Fibroblast of mammary gland (primary cell): ENCODE data around the gene PFN4.
A peak's percentile ranks its signal among the peaks of the same experiment; 100 is the strongest.

Source experiments
- DNase-seq: peaks from one replicate; pipeline ENCODE4 v3.0.0-alpha.2; 2010; ENCODE audit warnings: low read depth
- H3K4me3 ChIP-seq: 2 replicates; pipeline ENCODE4 v1.5.1; 2011; ENCODE audit warnings: low read depth, mild to moderate bottlenecking, low read length, moderate library complexity; ENCODE audit not compliant: control insufficient read depth
- TF ChIP-seq, protein P1 (sequence below): conservative IDR thresholded peaks from 2 replicates; pipeline ENCODE4 v1.5.1; 2011; ENCODE audit warnings: low read depth, low read length, inconsistent platforms; ENCODE audit not compliant: control insufficient read depth, insufficient read depth

PFN4 gene

DNA sequence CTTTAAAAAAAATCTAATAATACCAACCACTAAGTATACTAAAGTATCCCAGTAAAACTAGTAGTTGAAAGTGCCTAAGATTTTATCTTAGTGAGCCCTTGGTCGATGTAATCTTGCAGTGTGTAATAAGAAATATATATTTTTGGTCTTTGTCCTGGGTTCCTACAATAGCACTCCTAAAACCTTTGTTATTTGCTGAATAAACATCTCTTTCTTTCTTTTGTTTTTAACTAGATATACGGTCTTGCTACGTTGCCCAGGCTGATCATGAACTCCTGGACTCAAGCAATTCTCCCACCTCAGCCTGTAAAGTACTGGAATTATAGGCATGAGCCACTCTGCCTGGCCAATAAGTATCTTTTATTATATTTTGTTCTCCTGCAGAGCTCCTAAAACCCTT is 36.1 kb downstream of the PFN4 start:
- TF ChIP-seq, protein P1, sequence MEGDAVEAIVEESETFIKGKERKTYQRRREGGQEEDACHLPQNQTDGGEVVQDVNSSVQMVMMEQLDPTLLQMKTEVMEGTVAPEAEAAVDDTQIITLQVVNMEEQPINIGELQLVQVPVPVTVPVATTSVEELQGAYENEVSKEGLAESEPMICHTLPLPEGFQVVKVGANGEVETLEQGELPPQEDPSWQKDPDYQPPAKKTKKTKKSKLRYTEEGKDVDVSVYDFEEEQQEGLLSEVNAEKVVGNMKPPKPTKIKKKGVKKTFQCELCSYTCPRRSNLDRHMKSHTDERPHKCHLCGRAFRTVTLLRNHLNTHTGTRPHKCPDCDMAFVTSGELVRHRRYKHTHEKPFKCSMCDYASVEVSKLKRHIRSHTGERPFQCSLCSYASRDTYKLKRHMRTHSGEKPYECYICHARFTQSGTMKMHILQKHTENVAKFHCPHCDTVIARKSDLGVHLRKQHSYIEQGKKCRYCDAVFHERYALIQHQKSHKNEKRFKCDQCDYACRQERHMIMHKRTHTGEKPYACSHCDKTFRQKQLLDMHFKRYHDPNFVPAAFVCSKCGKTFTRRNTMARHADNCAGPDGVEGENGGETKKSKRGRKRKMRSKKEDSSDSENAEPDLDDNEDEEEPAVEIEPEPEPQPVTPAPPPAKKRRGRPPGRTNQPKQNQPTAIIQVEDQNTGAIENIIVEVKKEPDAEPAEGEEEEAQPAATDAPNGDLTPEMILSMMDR, result no peak
- DNase-seq, result no peak
- H3K4me3 ChIP-seq, result no peak overlapping the region

DNA sequence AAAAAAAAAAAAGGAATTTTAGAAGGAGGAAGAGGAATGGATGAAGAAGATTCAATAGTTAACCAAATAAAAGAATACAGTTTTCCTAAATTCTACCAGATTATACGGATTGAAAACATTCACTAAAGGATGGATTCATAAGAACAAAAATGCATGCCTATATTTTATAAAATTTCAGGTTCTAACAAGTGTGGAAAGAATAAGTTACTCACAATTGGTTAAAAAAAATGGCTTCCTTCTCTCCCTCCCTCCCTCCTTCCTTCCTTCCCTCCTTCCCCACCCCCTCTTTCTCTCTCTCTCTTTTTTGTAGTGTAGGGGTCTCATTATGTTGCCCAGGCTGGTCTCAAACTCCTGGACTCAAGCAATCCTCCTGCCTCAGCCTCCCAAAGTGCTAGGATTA is 36.9 kb downstream of the PFN4 start:
- TF ChIP-seq, protein P1, result no peak
- no peak for DNase-seq

DNA sequence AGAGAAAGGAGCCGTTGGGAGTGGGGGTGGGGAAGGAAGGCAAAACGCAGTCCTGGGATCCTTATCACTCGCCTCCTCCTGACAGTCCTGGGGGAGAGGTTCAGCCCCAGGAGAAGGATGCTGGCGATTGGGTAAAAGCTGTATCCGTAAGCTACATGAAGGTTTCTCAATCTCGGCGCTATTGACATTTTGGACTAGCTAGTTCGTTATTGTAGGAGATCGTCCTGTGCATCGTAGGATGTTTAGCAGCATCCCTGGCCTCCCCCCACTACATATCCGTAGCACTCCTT is 38.0 kb downstream of the PFN4 start:
- H3K4me3 ChIP-seq, result peak overlapping the region; percentile 82
- TF ChIP-seq, protein P1, result no peak
- DNase-seq, result no peak

More for the DNA sequence above, 36.9 kb downstream of the PFN4 start:
- no peak overlapping the region for H3K4me3 ChIP-seq

DNA sequence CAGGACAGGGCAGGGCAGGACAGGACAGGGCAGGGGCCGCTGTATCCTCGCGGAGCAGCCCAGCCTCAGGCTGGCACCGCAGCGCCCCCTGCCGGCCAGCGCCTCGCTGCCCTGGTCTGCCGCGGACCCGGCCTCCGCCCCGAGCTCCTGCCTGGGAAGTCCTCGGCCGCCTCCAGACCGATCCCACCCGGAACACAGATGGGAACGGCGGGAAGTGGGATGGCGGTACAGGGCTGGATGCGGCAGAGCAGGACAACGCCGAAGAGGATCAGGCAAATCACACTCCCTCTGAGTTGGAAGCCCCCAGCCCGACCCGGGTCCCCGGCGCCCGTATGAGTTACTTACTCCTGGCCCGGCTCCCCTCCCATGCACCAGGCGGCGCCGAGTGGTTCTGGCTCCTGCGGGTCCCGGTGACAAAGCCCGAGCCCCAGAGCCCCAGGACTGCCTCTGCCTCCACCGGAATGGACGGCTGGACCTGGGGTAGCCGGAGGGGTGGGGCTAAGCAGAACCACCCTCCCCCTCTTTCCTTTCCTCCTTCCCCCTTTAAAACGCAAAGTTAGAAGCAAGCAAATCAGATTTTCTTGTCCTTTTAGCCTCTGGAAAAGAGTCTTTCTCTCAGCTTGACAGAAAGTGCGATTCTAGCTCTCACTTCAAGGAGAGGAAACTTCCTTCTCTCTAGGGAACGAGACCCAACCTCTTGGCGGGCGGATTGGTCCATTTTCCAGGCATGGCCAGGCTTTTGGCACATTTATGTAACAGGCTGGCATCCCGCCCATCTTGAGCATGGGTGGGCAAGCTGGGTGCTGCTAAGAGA is 38.5 kb downstream of the PFN4 start, which contains the start of gene TP53I3:
TSS of gene TP53I3 (minus strand) at position 449 of the 814 bp plus-strand sequence. CDS start 508 bp downstream, outside the sequence.
- peak; percentile 85 for DNase-seq
- TF ChIP-seq, protein P1, result peak; percentile 6
- H3K4me3 ChIP-seq, result peak within 1 kb of the TSS; percentile 82

DNA sequence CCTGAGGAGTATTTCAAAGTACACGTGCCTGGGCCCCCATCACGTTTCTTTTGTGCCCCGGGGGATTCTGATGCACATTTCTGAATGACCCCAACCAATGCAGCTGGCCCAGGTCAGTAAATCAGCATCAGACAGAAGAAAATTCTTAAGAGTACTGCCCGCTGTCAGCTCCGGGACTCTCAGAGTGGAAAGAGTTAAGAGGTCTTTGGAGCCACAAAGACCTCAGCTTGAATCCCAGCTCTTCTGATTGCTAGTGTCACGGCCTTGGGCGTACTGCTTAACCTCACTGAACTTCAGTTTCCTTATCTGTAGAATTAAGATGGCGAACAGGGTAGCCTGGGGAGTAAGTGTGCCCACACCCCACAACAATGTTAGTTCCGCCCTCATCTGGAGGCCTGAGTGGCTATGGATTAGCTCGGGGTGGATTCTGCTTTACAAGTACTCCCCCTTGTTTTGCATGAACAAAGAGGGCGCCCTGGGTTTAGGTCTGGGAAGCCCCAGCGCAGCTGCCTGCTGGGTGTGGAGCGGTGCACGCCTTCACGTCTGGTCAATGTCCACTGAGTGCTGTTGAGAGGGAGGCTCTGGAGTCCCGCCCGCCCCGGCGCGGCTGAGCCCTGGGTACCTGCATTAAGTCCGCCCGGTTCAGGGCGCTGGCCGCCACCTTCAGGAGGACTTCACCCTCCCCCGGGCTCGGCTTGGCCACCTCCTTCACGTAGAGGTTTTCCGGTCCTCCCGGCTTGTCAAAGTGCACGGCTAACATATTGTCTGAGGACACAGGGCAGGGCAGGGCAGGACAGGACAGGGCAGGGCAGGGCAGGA is 39.4 kb downstream of the PFN4 start:
- peak; percentile 85 for DNase-seq

DNA sequence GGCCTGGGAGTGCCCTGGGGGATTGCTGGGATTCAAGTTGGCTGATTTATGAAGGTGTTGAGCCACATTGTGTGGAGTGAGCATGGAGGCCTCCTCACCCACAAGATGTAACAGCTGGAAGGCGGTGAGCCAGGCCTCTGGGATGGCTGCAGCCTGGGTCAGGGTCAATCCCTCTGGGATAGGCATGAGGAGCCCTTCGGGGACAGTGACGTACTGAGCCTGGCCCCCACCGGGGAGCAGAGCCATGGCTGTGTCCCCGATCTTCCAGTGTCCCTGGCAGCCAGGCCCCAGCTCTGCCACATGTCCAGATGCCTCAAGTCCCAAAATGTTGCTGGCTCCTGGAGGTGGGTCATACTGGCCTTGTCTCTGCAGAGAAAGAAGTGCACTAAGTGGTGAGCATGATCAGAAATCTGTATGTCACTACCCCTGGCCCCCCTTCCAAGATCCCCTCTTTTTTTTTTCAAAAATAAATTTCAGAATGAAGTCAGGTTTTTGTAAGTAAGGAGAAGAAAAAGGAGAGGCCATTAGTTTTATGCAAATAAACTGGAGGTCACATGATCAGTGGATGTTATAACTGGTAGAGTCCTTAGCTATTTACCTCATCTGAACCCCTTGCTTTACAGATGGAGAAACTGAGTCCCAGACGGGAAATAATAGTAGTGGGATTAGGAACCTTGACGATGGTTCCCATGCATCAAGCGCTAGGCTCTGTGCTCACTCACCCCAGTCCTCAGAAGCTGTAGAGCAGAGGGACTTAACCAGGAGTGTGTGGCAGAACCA is 40.2 kb downstream of the PFN4 start:
- no peak for DNase-seq
- TF ChIP-seq, protein P1, result no peak
- peak overlapping the region; percentile 82 for H3K4me3 ChIP-seq

More for the DNA sequence above, 39.4 kb downstream of the PFN4 start:
- peak overlapping the region; percentile 82 for H3K4me3 ChIP-seq
- TF ChIP-seq, protein P1, result no peak
